ENCODE measurements around the gene OR51F1. TPM values are rescaled to one million over a fixed set of nuclear protein-coding genes. Genes with fewer than 3 reads are reported as not detected.

Gene OR51F1, protein sequence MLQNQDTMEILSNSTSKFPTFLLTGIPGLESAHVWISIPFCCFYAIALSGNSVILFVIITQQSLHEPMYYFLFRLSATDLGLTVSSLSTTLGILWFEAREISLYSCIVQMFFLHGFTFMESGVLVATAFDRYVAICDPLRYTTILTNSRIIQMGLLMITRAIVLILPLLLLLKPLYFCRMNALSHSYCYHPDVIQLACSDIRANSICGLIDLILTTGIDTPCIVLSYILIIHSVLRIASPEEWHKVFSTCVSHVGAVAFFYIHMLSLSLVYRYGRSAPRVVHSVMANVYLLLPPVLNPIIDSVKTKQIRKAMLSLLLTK
- polyA plus RNA-seq (2013, experiment 1 of 2) = not detected
- not detected for polyA plus RNA-seq (2013, experiment 2 of 2)

DNA sequence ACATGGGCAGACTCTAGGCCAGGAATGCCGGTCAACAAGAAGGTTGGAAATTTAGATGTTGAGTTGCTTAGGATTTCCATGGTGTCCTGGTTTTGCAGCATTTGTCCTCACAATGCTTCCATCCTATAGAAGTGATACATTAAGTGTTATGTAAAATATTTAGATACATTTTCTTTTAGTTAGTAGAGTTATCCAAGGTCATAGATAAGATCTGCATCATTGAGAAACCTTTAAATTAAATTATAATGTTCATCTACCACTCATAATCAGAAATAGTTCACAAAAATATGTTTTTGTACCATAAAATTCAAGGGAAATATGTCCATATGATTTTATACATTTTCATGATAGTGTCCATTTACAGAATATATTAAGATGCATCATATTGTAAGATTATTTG, at the start of gene OR51F1:
TSS of gene OR51F1 (minus strand) at position 101 of the 400 bp plus-strand sequence. CDS start at position 101, 0 bp downstream.
- Histone ChIP-seq H2AFZ (ENCODE audit: low read depth, low read length) (no peak within 1 kb of the TSS), H2AK5ac (ENCODE audit: low read length, severe bottlenecking) (no peak within 1 kb of the TSS), H3K14ac (ENCODE audit: low read length in 2 of 2) (no peak within 1 kb of the TSS), H3K27ac (ENCODE audit: low read length, poor library complexity, severe bottlenecking) (no peak within 1 kb of the TSS), H3K4me1 (ENCODE audit: control insufficient read depth, insufficient read depth, low read depth, low read length) (no peaks in the 10 kb centered on the region), H2BK15ac (ENCODE audit: low read depth, poor library complexity, severe bottlenecking) (no peak within 1 kb of the TSS), H2BK120ac (ENCODE audit: low read depth, low read length) (no peak within 1 kb of the TSS), H3K79me1 (replicated peaks; ENCODE audit: low read length, poor library complexity, severe bottlenecking) (no peaks in the 10 kb centered on the region), H3K9me3 (ENCODE audit: control insufficient read depth, low read length) (no peaks in the 10 kb centered on the region), H3K23ac (ENCODE audit: low read length in 2 of 2) (no peak within 1 kb of the TSS), H3K4me2 (ENCODE audit: low read length, poor library complexity, severe bottlenecking) (no peak within 1 kb of the TSS), H3K4me3 (ENCODE audit: insufficient read depth in 1 of 2, low read depth in 1 of 2, low read length in 2 of 2) (no peak within 1 kb of the TSS), H4K91ac (ENCODE audit: low read length) (no peak within 1 kb of the TSS), H3K36me3 (ENCODE audit: control insufficient read depth in 1 of 2, insufficient read depth in 2 of 2, low read depth in 1 of 2, low read length in 2 of 2) (no peaks in the 10 kb centered on the region), H2BK5ac (ENCODE audit: low read depth, low read length, poor library complexity, severe bottlenecking) (no peak within 1 kb of the TSS), H3K27me3 (ENCODE audit: control insufficient read depth in 1 of 2, insufficient read depth in 1 of 2, low read length in 2 of 2) (no peaks in the 10 kb centered on the region), H3K9ac (ENCODE audit: low read length) (no peak within 1 kb of the TSS), H2BK12ac (ENCODE audit: low read length in 2 of 2) (no peak within 1 kb of the TSS), H3K18ac (ENCODE audit: low read depth in 1 of 2, low read length in 2 of 2) (no peak within 1 kb of the TSS), H4K8ac (ENCODE audit: low read length) (no peak within 1 kb of the TSS), H3K4ac (ENCODE audit: low read depth in 1 of 2, low read length in 2 of 2) (no peak within 1 kb of the TSS)
- 100% methylated on average over 1 of the region's 1 CpG for WGBS
- no peak for DNase-seq

DNA sequence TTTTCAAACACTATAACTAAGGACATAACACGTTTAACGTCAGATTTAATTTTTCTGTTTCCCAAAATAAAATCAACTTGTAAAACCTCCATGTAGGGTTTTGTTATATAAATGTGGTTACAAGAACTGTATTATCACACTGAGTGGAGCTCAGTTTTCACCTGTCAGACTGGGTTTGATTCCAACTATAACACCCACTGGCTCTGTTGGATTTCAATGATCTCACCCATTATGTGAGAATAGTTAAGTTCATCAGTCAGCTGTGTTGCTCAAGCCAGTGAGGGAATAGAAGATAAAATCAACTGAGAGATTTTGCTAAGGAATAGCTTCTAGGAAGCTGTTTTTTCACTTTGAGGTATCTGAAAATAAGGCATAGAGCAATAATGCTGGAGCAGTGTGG, 39.5 kb upstream of the OR51F1 start:
- no peak overlapping the region for H2AK5ac ChIP-seq (ENCODE audit: low read length, severe bottlenecking)
- H3K27me3 ChIP-seq (ENCODE audit: control insufficient read depth in 1 of 2, insufficient read depth in 1 of 2, low read length in 2 of 2) = no peaks in the 10 kb centered on the region
- no peak overlapping the region for H2BK12ac ChIP-seq (ENCODE audit: low read length in 2 of 2)
- H3K79me1 ChIP-seq (replicated peaks; ENCODE audit: low read length, poor library complexity, severe bottlenecking) = no peaks in the 10 kb centered on the region
- H3K18ac ChIP-seq (ENCODE audit: low read depth in 1 of 2, low read length in 2 of 2) = no peak overlapping the region
- no CpG with 5 or more reads among the region's 2 CpGs for WGBS
- H3K9me3 ChIP-seq (ENCODE audit: control insufficient read depth, low read length) = no peaks in the 10 kb centered on the region
- H2AFZ ChIP-seq (ENCODE audit: low read depth, low read length) = no peak overlapping the region
- H3K4me3 ChIP-seq (ENCODE audit: insufficient read depth in 1 of 2, low read depth in 1 of 2, low read length in 2 of 2) = no peak overlapping the region
- H3K36me3 ChIP-seq (ENCODE audit: control insufficient read depth in 1 of 2, insufficient read depth in 2 of 2, low read depth in 1 of 2, low read length in 2 of 2) = no peaks in the 10 kb centered on the region
- no peak overlapping the region for H3K9ac ChIP-seq (ENCODE audit: low read length)
- no peaks in the 10 kb centered on the region for H3K4me1 ChIP-seq (ENCODE audit: control insufficient read depth, insufficient read depth, low read depth, low read length)
- H3K23ac ChIP-seq (ENCODE audit: low read length in 2 of 2) = no peak overlapping the region
- H4K91ac ChIP-seq (ENCODE audit: low read length) = no peak overlapping the region
- H4K8ac ChIP-seq (ENCODE audit: low read length) = no peak overlapping the region
- H3K14ac ChIP-seq (ENCODE audit: low read length in 2 of 2) = no peak overlapping the region
- no peak overlapping the region for H2BK5ac ChIP-seq (ENCODE audit: low read depth, low read length, poor library complexity, severe bottlenecking)
- no peak for DNase-seq
- H2BK15ac ChIP-seq (ENCODE audit: low read depth, poor library complexity, severe bottlenecking) = no peak overlapping the region
- no peak overlapping the region for H2BK120ac ChIP-seq (ENCODE audit: low read depth, low read length)
- H3K4me2 ChIP-seq (ENCODE audit: low read length, poor library complexity, severe bottlenecking) = no peak overlapping the region
- H3K27ac ChIP-seq (ENCODE audit: low read length, poor library complexity, severe bottlenecking) = no peak overlapping the region
- H3K4ac ChIP-seq (ENCODE audit: low read depth in 1 of 2, low read length in 2 of 2) = no peak overlapping the region

DNA sequence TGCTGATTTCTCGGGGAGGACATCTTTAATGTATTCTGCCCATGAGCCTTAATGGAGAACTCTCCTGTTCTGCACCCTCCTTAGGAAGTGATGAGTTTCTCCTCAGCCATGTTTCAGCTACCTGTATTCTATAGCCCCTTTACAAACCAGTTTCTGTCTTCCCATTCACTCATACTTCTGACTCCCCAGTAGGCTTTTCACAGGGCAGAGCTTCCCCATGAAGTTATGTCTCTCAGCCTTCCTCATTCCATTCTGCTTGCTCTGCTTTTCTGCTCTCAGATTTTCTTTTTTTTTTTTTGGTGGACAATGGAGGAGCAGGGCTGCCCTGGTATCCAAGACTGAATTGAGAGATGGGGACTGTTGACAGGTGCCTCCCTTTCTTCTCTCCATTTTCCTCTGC, 38.7 kb upstream of the OR51F1 start:
- Histone ChIP-seq H3K18ac (ENCODE audit: low read depth in 1 of 2, low read length in 2 of 2) (no peak overlapping the region), H3K23ac (ENCODE audit: low read length in 2 of 2) (no peak overlapping the region), H3K14ac (ENCODE audit: low read length in 2 of 2) (no peak overlapping the region), H3K27ac (ENCODE audit: low read length, poor library complexity, severe bottlenecking) (no peak overlapping the region), H2BK15ac (ENCODE audit: low read depth, poor library complexity, severe bottlenecking) (no peak overlapping the region), H3K4me2 (ENCODE audit: low read length, poor library complexity, severe bottlenecking) (no peak overlapping the region), H2AFZ (ENCODE audit: low read depth, low read length) (no peak overlapping the region), H3K4ac (ENCODE audit: low read depth in 1 of 2, low read length in 2 of 2) (no peak overlapping the region), H3K9ac (ENCODE audit: low read length) (no peak overlapping the region), H2BK5ac (ENCODE audit: low read depth, low read length, poor library complexity, severe bottlenecking) (no peak overlapping the region), H3K79me1 (replicated peaks; ENCODE audit: low read length, poor library complexity, severe bottlenecking) (no peaks in the 10 kb centered on the region), H4K8ac (ENCODE audit: low read length) (no peak overlapping the region), H3K4me1 (ENCODE audit: control insufficient read depth, insufficient read depth, low read depth, low read length) (no peaks in the 10 kb centered on the region), H3K27me3 (ENCODE audit: control insufficient read depth in 1 of 2, insufficient read depth in 1 of 2, low read length in 2 of 2) (no peaks in the 10 kb centered on the region), H4K91ac (ENCODE audit: low read length) (no peak overlapping the region), H2BK120ac (ENCODE audit: low read depth, low read length) (no peak overlapping the region), H3K9me3 (ENCODE audit: control insufficient read depth, low read length) (no peaks in the 10 kb centered on the region), H2BK12ac (ENCODE audit: low read length in 2 of 2) (no peak overlapping the region), H3K4me3 (ENCODE audit: insufficient read depth in 1 of 2, low read depth in 1 of 2, low read length in 2 of 2) (no peak overlapping the region), H2AK5ac (ENCODE audit: low read length, severe bottlenecking) (no peak overlapping the region), H3K36me3 (ENCODE audit: control insufficient read depth in 1 of 2, insufficient read depth in 2 of 2, low read depth in 1 of 2, low read length in 2 of 2) (no peaks in the 10 kb centered on the region)
- DNase-seq = no peak
- WGBS = 94% methylated on average over 1 of the region's 1 CpG

DNA sequence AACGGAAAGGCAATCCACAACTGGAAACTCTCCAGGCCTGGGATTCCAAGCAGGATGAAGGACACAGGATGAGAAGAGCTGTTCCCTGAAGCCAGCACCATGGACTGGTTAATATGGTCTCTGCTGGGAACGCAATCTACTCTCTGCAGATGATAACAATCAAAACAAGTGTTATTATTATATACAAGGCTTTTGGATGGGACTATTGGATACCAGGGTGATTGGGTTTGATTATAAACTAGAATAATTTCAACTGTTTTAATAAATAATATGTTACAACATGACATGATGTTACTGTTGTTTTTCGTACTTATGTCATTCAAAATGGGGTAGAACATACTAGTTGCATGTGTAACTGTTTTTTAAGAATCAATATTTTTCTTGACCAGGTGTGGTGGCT, 34.5 kb upstream of the OR51F1 start, which contains the start of gene OR52R1:
TSS of gene OR52R1 (minus strand) at position 101 of the 400 bp plus-strand sequence. CDS start at position 101, 0 bp downstream.
- H3K18ac ChIP-seq (ENCODE audit: low read depth in 1 of 2, low read length in 2 of 2) = no peak within 1 kb of the TSS
- H2BK5ac ChIP-seq (ENCODE audit: low read depth, low read length, poor library complexity, severe bottlenecking) = no peak within 1 kb of the TSS
- no peak for DNase-seq
- no peak within 1 kb of the TSS for H3K9ac ChIP-seq (ENCODE audit: low read length)
- H3K36me3 ChIP-seq (ENCODE audit: control insufficient read depth in 1 of 2, insufficient read depth in 2 of 2, low read depth in 1 of 2, low read length in 2 of 2) = no peaks in the 10 kb centered on the region
- no peak within 1 kb of the TSS for H4K91ac ChIP-seq (ENCODE audit: low read length)
- WGBS = 88% methylated on average over 2 of the region's 3 CpGs
- no peak within 1 kb of the TSS for H3K23ac ChIP-seq (ENCODE audit: low read length in 2 of 2)
- H2AFZ ChIP-seq (ENCODE audit: low read depth, low read length) = no peak within 1 kb of the TSS
- H3K4ac ChIP-seq (ENCODE audit: low read depth in 1 of 2, low read length in 2 of 2) = no peak within 1 kb of the TSS
- no peak within 1 kb of the TSS for H3K27ac ChIP-seq (ENCODE audit: low read length, poor library complexity, severe bottlenecking)
- no peaks in the 10 kb centered on the region for H3K4me1 ChIP-seq (ENCODE audit: control insufficient read depth, insufficient read depth, low read depth, low read length)
- no peak within 1 kb of the TSS for H2BK15ac ChIP-seq (ENCODE audit: low read depth, poor library complexity, severe bottlenecking)
- no peak within 1 kb of the TSS for H2AK5ac ChIP-seq (ENCODE audit: low read length, severe bottlenecking)
- no peak within 1 kb of the TSS for H3K4me2 ChIP-seq (ENCODE audit: low read length, poor library complexity, severe bottlenecking)
- no peak within 1 kb of the TSS for H2BK120ac ChIP-seq (ENCODE audit: low read depth, low read length)
- no peak within 1 kb of the TSS for H2BK12ac ChIP-seq (ENCODE audit: low read length in 2 of 2)
- no peak within 1 kb of the TSS for H4K8ac ChIP-seq (ENCODE audit: low read length)
- H3K4me3 ChIP-seq (ENCODE audit: insufficient read depth in 1 of 2, low read depth in 1 of 2, low read length in 2 of 2) = no peak within 1 kb of the TSS
- H3K9me3 ChIP-seq (ENCODE audit: control insufficient read depth, low read length) = no peaks in the 10 kb centered on the region
- H3K14ac ChIP-seq (ENCODE audit: low read length in 2 of 2) = no peak within 1 kb of the TSS
- H3K79me1 ChIP-seq (replicated peaks; ENCODE audit: low read length, poor library complexity, severe bottlenecking) = no peaks in the 10 kb centered on the region
- no peaks in the 10 kb centered on the region for H3K27me3 ChIP-seq (ENCODE audit: control insufficient read depth in 1 of 2, insufficient read depth in 1 of 2, low read length in 2 of 2)
